Neuron (in vitro differentiated cells): ENCODE measurements around the gene TCF12.
"Not testable (repeated sequence)": the region's sequence is repeated elsewhere in the genome, so short reads cannot be mapped to it uniquely, and the experiment has no call there.

Experiments
- H2AFZ ChIP-seq: one replicate; pipeline ENCODE4 v1.6.1; 2013; ENCODE audit warnings: low read depth, mild to moderate bottlenecking, inconsistent platforms, low read length, moderate library complexity
- H3K27me3 ChIP-seq: one replicate; pipeline ENCODE4 v1.6.1; 2013; ENCODE audit warnings: low read length; ENCODE audit not compliant: insufficient read depth
- H3K36me3 ChIP-seq: one replicate; pipeline ENCODE4 v1.6.1; 2013; ENCODE audit warnings: low read length; ENCODE audit not compliant: insufficient read depth
- H3K4me1 ChIP-seq: one replicate; pipeline ENCODE4 v1.6.1; 2013; ENCODE audit warnings: low read length; ENCODE audit not compliant: insufficient read depth
- H3K4me3 ChIP-seq: 2 replicates; pipeline ENCODE4 v1.5.1; 2013; ENCODE audit warnings: mild to moderate bottlenecking, low read length, moderate library complexity
- H3K9me3 ChIP-seq: one replicate; pipeline ENCODE4 v1.6.1; 2013; ENCODE audit warnings: low read length

The TCF12 gene

GRCh38 chr15:56920367-56920627, 1.9 kb downstream of the TCF12 start:
- Histone ChIP-seq H3K9me3 (no peaks in the 10 kb centered on the region), H3K4me3 (peak overlapping the region; percentile 60), H3K36me3 (peaks cover 37% of the 10 kb centered on the region), H3K27me3 (no peaks in the 10 kb centered on the region), H2AFZ (no peak overlapping the region), H3K4me1 (peaks cover 37% of the 10 kb centered on the region)

- peaks cover 54% of the 10 kb centered on the region for H3K4me1 ChIP-seq
- H3K4me3 ChIP-seq = no peak overlapping the region
- peaks cover 43% of the 10 kb centered on the region for H3K36me3 ChIP-seq
Measured at GRCh38 chr15:56923174-56923591, 4.7 kb downstream of the TCF12 start.

GRCh38 chr15:56927816-56928215, 9.4 kb downstream of the TCF12 start:
- Histone ChIP-seq H3K36me3 (peaks cover 36% of the 10 kb centered on the region), H3K27me3 (no peaks in the 10 kb centered on the region), H2AFZ (no peak overlapping the region)

More at GRCh38 chr15:56923174-56923591, 4.7 kb downstream of the TCF12 start:
- H3K9me3 ChIP-seq = no peaks in the 10 kb centered on the region
- H2AFZ ChIP-seq = no peak overlapping the region
- H3K27me3 ChIP-seq = no peaks in the 10 kb centered on the region

GRCh38 chr15:56929399-56929798, 11.0 kb downstream of the TCF12 start:
- Histone ChIP-seq H3K27me3 (no peaks in the 10 kb centered on the region), H3K4me1 (peaks cover 23% of the 10 kb centered on the region), H3K4me3 (no peak overlapping the region), H3K36me3 (peaks cover 23% of the 10 kb centered on the region), H3K9me3 (no peaks in the 10 kb centered on the region), H2AFZ (no peak overlapping the region)

More at GRCh38 chr15:56927816-56928215, 9.4 kb downstream of the TCF12 start:
- H3K4me3 ChIP-seq = no peak overlapping the region
- H3K9me3 ChIP-seq = no peaks in the 10 kb centered on the region
- H3K4me1 ChIP-seq = peaks cover 34% of the 10 kb centered on the region

- Histone ChIP-seq H2AFZ (no peak overlapping the region), H3K36me3 (peaks cover 18% of the 10 kb centered on the region), H3K9me3 (no peaks in the 10 kb centered on the region), H3K4me3 (no peak overlapping the region), H3K4me1 (peaks cover 23% of the 10 kb centered on the region), H3K27me3 (no peaks in the 10 kb centered on the region)
Measured at GRCh38 chr15:56929933-56930332, 11.5 kb downstream of the TCF12 start.

- Histone ChIP-seq H3K4me3 (no peak overlapping the region), H3K9me3 (no peaks in the 10 kb centered on the region), H2AFZ (no peak overlapping the region), H3K4me1 (peaks cover 17% of the 10 kb centered on the region), H3K27me3 (no peaks in the 10 kb centered on the region), H3K36me3 (peaks cover 18% of the 10 kb centered on the region)
Measured at GRCh38 chr15:56930669-56931313, 12.3 kb downstream of the TCF12 start.

- H3K4me3 ChIP-seq = no peak overlapping the region
- no peak overlapping the region for H2AFZ ChIP-seq
- peaks cover under 1% of the 10 kb centered on the region for H3K9me3 ChIP-seq
- peaks cover 17% of the 10 kb centered on the region for H3K4me1 ChIP-seq
- H3K27me3 ChIP-seq = no peaks in the 10 kb centered on the region
- peaks cover 16% of the 10 kb centered on the region for H3K36me3 ChIP-seq
Measured at GRCh38 chr15:56931639-56932508, 13.4 kb downstream of the TCF12 start.

- H3K4me1 ChIP-seq = peaks cover 11% of the 10 kb centered on the region
- H3K9me3 ChIP-seq, H3K4me3 ChIP-seq, H3K27me3 ChIP-seq, H2AFZ ChIP-seq: not testable (repeated sequence)
- H3K36me3 ChIP-seq = peaks cover 16% of the 10 kb centered on the region
Measured at GRCh38 chr15:56932509-56932868, 14.0 kb downstream of the TCF12 start.

GRCh38 chr15:56933410-56933809, 15.0 kb downstream of the TCF12 start:
- Histone ChIP-seq H3K4me3 (no peak overlapping the region), H3K4me1 (peaks cover 2% of the 10 kb centered on the region), H3K9me3 (peaks cover 6% of the 10 kb centered on the region), H2AFZ (no peak overlapping the region), H3K36me3 (peaks cover 16% of the 10 kb centered on the region), H3K27me3 (no peaks in the 10 kb centered on the region)

- H3K4me1 ChIP-seq = no peaks in the 10 kb centered on the region
- peaks cover 6% of the 10 kb centered on the region for H3K9me3 ChIP-seq
- H2AFZ ChIP-seq = no peak overlapping the region
- H3K4me3 ChIP-seq = no peak overlapping the region
- H3K27me3 ChIP-seq = no peaks in the 10 kb centered on the region
- peaks cover 14% of the 10 kb centered on the region for H3K36me3 ChIP-seq
Measured at GRCh38 chr15:56933811-56934210, 15.4 kb downstream of the TCF12 start.

- Histone ChIP-seq H3K27me3 (no peaks in the 10 kb centered on the region), H3K36me3 (peaks cover 11% of the 10 kb centered on the region), H2AFZ (no peak overlapping the region), H3K9me3 (peaks cover 6% of the 10 kb centered on the region), H3K4me1 (no peaks in the 10 kb centered on the region), H3K4me3 (no peak overlapping the region)
Measured at GRCh38 chr15:56934269-56934668, 15.8 kb downstream of the TCF12 start.

- Histone ChIP-seq H3K36me3 (peaks cover 7% of the 10 kb centered on the region), H3K4me1 (no peaks in the 10 kb centered on the region), H3K4me3 (no peak overlapping the region), H3K9me3 (peaks cover 6% of the 10 kb centered on the region), H2AFZ (no peak overlapping the region), H3K27me3 (no peaks in the 10 kb centered on the region)
Measured at GRCh38 chr15:56936929-56937328, 18.5 kb downstream of the TCF12 start.

- peaks cover 7% of the 10 kb centered on the region for H3K36me3 ChIP-seq
Measured at GRCh38 chr15:56939257-56939656, 20.8 kb downstream of the TCF12 start.

More at GRCh38 chr15:56939257-56939656, 20.8 kb downstream of the TCF12 start:
- Histone ChIP-seq H3K4me3 (no peak overlapping the region), H3K4me1 (peaks cover 7% of the 10 kb centered on the region), H3K27me3 (no peaks in the 10 kb centered on the region), H2AFZ (no peak overlapping the region), H3K9me3 (peaks cover 6% of the 10 kb centered on the region)
